DMS 273 (cell line): ENCODE results near the gene EHBP1L1.
A peak's percentile ranks its signal among the peaks of the same experiment; 100 is the strongest.

ENCODE experiments used
- DNase-seq: peaks from one replicate; lab custom pipeline; 2025; ENCODE audit not compliant: unreplicated experiment; lab: John Stamatoyannopoulos, UW

Gene EHBP1L1

DNA sequence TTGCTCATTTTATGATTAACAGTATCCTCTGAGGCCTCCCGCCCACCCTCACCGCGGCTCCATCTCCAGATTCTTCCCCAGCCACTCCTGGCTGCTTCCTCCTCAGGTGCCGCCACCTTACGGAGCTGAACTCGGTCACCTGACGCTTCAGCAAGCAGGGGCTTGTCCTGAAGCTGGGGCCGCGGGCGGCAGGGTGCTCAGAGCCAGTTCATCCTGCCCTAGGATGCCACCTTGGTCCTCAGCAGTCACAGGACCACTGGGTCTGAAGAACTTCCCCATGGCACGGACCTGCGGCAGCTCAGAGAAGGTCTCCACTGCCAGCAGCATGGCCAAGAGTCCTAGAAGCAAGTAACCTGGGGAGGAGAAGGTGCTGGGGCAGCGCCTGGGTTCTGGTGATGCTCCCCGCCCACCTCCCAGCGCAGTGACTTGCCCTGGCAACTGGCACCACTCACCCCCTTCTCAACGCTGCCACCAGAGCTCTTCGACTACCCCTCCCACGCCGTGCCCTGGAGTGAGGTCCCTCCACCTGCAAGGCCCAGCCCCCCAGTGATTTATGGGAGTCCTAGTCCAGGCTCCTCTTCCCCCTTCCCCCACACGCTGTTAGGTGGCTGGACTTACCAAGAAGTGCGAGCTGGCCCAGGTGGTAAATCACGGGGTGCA, 17.1 kb downstream of the EHBP1L1 start:
- DNase-seq: no peak

DNA sequence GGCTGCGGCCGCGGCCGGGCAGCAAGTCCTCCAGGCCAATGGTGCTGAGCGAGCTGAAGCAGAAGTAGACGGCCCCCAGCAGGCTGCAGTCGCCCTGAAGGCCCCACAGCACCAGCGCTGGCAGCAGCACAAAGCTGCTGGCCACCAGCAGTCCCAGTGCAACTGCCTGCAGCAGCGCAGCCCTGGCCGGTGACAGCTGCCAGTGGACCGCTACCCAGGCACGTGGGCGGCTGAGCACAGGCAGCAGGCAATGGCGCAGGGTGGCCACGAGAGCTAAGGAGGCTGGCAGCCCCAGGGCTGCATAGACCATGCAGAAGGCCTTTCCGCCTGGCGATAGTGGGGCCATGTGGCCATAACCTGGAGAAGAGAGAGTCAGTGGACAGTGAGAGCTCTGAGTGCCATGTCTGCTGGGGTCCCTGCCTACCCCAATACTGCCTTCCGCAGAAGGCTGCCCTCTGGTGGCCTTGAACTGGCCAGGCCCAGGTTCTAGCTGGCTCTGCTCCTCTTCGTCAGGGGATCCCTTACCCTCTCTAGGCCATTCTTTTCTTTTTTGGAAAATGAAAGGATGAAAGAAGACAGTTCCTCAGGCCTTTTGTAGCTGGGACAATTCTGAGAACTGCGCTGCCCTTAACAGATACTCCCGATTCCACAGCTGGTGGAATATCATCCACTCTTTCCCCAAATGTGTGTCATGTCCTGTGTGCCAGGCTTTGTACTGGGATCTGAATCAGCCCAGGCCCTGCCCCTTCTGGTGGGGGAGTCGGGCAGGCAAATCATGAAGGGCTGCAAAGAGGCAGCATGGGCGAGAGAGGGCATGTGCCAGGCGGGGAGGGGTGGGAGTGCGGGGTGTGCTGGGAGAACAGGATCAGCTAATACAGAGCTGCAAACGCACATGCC, 17.9 kb downstream of the EHBP1L1 start:
- DNase-seq: peak; percentile 60

DNA sequence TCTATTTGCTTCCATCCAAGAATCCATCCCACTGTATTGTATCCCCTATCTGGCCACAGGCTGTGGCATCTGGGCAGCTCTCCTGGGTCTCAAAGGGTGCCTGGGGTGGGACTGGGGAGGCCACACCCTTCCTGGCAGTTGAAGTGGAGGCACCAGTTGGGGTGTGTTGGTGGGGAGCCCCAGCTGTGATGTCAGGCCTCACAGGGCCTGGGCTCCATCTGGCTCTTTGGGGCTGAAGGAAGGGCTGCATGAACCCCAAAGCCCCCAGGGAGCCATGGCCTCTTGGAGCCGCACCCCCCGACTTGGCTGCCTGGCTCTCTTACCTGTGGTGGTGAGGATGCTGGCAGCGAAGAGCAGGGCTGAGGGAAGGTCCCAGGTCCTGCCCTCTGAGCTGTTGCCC, 19.3 kb downstream of the EHBP1L1 start:
- no peak for DNase-seq

DNA sequence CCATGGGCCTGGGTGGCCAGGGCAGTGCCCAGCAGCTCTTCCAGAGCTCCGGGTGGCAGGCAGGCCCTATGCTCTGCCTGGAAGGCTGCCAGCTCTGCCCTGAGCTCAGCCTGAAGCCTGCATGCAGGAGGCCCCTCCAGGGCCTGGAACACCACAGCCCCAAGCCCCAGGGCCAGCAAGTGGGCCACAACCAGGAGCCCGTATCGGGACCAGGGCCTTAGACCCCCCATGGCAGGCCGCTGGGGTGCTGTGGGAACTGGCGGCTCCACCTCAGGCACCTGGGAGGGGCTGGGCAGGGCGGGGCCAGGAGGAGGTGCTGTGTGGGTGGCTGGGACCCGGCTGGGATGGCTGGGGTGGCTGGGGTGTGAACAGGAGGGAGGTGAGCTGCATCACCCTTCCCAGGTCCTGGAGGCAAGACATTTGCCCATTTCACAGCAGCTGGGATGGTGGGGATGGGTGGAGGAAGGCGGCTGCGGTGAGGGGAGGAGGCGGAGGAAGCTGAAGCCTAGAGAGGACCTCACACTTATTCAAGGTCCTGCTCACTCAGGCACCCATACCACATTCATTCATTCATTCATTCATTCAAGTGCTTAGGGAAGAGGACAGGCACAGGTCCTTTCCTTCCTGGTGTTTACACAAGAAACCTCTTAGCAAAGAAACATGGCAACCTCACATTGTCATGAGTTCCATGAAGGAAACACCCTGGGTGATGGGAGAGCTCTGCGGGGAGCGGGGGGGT, 19.9 kb downstream of the EHBP1L1 start, which contains the start of gene KCNK7:
KCNK7 (minus strand) TSS at position 258 of the 739 bp plus-strand sequence; CDS start at position 230, 28 bp downstream.
- DNase-seq: peak; percentile 41

DNA sequence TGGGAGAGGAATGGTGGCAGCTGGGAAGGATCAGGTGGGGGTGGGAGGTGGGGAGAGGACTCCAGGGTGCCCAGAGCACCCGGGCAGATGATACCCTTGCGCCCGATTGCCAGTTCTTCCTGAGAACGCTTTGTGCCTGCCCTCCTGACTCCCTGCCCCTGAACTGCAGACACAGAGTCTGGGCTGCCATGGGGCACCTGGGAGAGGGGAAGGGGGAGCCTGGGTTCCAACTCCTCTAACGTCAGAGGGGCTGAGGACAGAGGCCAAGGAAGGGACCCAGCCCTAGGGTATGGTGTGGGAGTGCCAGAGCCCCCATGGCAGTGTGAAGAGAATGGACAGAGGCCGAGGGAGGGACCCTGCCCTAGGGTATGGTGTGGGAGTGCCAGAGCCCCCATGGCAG, 20.7 kb downstream of the EHBP1L1 start:
- DNase-seq: no peak

DNA sequence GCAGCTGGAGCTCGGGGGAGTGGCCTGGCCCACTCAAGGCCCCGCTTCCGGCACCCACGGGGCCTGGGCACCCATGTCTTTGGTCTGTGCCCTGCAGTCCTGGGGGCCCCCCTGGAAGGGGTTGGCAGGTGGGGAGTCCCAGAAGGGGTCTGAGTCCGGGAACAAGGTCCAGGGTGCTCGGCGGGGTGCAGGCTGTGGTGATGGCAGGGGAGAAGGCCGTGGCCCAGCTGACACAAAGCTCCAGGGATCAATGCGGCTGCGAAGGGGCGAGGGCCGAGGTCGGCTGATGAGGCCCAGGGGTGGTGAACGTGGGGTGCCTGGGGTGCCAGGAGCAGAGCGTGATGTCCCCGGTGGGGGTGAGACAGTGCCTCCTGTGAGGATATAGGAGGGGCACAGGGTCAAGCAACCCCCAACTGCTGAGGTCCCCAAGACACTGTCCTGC, 22.4 kb downstream of the EHBP1L1 start:
- DNase-seq: no peak

DNA sequence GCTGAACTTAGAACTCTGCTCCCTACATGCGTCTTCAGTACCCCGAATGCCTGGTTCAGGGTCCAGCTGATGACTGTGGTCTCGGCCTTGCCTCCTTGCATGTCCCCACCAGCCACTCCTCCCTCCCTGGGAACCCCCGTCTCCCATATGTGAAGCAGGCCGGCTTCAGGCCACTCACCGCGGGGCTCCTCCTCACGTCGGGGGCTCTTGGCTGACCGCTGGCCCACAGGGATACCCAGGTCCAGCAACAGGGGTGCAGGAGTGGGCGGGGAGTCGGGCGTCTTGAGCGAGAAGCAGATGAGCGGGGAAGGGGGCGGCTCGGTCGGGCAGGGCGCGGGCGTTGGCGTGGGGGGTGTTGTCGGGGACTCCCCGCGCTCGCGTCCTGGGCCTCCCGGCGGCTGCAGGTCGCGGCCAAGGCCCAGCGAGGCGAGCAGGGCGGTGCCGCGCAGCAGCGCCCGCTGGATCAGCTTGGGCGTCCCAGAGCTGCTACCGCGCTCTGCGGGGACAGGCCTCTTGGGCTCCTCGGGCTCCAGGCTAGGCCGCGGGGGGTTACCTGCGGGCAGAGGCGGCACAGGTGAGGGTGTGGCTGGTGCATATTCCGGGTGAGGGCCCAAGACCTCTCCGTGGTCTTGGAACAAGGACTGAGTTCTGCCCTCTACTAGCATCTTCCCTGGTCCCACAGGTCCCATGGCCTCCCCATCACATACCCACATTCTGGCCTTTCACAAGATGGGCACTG, 23.5 kb downstream of the EHBP1L1 start:
- DNase-seq: no peak

DNA sequence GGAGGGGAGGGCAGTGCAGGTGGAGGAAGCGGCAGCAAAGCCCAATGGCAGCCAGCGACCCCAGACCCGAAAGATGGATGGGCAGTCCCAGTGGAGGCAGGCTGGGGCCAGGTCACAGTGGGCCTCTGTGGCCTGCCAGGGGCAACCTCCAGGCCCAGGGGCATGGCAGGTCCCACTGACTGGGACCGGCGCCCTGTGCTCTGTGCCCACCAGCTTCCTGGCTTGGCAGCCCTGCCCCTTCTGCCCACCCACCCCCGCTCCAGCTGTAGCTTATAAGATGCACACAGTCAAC, 24.0 kb downstream of the EHBP1L1 start:
- DNase-seq: no peak

DNA sequence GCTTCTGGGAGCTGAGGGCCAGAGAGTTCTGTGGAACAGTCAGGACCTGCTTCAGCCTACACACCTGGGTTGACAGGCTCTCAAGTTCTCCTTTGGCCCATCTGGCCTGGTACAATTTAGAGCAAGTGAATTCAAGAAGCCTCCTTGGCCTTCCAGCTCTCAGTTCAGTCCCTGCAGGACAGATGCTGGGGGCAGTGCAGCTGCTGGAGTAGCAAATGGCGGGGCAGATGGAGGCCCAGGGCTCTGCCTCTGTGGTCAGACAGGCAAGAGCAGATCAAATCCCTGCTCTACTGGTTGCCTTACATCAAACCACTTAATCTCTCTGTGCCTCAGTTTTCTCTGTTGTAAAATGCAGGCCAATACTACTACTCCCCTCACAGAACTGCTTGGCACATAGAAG, 28.4 kb downstream of the EHBP1L1 start:
- peak; percentile 82 for DNase-seq

DNA sequence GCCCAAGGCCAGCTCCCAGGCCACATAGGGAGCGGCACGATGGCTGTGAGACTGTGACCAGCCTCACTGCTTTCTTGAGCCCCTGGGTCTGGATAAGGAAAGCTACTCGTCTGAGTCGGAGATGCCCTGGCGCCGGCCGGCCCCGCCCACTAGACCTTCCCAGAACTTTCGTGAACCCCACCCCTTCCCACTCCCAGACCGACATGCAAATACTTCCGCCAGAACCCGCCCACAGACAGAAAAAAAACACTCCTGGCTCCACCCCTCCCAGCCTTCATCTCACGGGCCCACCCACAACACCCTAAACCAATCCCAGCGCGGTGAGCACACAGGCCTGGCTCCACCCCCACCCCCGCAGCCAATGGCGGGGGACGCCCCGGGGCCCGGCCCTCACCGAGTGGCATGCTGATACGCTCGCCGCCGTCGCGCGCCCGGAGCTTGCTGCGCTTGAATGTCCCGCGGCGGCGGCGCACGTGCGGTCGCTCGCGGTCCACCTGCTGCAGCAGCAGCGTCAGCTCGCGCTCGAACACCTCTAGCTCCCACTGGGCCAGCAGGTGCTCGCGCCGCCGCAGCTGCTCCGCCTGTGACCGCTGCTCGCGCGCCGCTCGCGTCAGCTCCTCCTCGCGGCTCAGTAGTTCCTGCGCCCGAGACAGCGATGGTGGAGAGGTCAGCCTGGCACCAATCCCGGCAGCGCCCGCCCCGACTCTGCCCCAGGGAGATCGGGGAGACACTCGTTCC, 31.2 kb downstream of the EHBP1L1 start:
- peak; percentile 18 for DNase-seq

DNA sequence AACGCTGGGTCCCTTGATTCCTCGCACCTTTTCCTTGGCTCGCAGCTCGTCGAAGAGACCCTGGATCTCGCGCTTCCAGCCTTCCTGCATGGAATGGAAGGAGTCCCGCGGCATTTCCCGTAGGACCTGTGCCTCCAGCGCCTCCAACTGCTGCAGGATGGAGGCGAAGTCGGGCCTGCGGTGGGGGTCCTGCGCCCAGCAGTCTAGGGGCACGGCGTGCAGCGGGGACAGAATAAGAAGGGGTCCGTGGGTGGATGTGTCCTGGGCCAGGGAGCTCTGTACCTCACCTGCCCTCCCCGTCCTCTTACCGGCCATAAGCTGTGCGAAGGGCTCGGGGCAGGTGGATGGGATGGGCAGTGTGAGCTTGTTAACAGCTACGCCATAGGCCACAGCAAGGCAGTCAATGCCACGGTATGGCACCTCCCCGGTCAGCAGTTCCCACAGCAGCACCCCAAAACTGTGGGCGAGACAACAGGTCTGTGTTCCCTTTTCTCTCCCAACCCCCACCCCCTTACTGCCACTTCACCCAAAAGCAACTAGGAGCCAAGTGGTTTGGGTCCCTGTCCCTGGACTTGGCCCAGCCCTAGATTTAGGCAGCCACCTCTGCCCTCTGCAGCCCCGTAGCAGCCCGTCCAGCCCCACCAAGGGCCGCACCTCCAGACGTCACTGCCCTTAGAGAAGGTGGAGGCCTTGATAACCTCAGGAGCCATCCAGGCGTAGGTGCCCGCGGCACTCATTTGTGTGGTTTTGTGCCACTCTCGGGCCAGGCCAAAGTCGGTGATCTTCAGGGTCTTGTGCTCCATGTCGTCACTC, 32.0 kb downstream of the EHBP1L1 start:
- DNase-seq: no peak

DNA sequence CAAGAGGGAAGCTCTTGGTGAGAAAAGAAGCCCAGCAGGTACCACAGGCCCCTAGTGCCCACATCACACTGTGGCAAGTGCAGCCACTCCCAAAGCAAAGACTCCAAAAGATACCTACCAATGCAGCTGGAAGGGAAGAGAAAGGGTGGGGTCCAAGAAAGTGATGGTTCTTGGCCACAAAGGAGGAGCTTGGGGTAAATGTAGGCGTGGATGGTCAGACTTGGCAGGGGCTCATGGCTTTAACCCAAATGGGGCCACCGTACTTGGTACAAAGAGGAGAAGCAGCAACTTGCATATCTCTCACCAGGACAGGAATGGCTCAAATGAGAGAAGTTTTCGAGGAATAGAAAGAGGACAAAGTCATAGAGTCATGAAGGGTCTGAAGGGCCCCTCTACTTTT, 33.4 kb downstream of the EHBP1L1 start:
- no peak for DNase-seq

DNA sequence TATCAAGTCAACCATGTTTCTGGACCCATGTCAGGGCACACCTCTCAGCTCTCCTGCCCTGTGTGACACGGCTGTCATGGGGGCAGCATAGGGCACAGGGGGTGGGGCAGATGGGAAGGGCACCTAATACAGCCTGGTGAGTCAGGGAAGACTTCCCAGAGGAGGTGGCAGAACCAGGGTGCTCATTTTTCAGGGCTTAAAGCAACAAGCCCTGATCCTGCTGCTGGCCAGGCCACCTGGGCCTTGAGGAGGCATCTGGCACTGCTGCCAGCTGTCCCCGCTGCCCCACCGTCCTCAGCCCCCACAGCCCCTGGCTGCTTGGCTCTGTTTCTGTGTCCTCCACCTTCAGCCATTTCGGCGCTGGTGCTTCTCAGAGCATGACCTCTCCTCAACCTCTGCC, 33.8 kb downstream of the EHBP1L1 start:
- no peak for DNase-seq

DNA sequence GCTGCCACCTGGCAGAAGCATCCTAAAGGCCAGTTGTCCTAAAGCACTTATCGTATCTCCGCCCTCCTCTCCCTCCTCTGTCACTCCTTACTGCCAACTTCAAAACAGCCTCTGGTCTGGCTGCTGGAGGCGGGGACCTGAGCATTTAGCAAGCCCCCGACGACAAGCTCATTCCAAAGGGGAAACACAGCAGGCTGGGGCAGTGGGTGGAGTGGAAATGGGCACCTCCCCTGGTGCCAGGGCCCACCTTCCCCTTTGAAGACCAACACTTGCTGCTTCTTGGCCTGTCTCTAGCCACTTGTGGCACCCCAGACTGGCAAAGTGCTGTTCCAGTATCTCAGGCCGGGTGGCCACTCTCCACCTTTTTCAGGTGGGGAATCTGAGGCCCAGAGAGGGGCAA, 34.6 kb downstream of the EHBP1L1 start:
- no peak for DNase-seq

DNA sequence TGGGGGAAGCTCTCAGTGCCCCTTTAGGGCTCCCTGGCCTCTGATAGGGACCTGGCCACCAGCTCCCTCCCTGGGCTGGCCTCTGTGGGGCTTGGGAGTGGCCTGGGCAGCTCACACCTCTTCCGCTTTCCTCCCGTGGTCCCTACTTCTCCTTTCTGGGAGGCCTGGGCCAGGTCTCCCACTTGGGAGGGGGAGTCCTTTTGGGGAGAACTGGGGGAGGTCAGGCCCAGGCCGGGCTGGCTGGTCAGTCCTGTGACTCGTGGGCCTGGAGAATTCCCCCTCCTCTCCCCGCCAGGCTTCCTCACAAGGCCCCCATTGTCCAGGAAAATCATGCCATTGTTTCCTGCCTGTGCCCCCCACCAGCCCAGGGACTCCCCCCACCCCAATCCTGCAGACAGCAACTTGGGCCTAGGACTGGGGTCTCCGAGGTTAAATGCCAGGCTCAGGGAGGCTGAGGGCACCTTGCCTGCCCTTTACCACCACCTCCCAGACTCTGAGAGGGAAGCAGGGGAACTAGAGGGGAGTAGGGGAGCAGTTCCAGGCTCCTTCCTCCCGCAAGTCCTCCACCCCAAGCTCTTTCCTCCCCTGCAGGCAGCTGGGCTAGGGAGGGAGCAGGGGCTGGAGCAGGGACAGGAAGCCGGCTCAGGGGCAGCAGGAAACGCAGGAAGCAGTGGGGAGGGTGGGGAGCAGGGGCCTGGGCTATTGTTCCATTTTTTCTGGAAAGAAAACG, 35.3 kb downstream of the EHBP1L1 start:
- DNase-seq: no peak

DNA sequence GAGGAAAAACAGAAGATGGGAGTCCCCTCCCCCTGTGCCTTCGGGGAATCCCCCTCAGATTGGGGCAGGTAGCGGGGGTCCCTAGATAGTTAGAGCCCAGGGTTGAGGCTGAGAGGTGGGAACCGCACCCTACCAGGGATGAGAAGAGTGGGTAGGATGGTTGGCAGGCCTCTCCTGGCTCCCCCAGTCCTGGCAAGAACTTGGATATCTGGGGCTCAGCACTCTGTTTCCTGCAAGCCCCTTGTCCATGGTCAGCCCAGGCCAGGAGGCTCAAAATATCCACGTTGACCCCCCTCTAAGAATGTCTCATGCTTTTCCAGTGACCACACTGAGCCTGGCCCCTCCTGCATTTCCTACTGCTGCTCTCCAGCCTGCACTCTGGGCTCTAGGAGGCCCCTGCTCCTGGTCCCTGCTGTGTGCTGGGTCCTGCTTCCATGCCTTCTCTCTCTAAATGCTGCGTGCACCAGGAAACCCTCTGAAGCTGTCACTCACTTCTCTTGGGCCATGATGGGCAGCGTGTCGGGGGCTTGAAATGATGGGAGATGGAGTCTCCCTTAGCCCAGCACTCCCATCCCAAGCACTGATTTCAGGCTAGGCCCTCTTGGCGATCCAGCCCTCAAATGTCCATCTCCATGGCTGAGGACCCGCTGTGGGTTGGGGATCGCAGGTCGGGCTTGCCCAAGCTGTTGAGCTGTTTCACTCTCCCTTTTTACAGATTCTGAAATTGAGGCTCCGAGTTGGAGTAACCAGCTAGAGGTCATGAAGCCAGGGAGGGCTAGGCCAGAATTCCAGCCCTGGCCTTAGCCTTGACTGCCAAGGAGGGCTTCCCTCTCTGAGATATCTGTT, 36.1 kb downstream of the EHBP1L1 start:
- DNase-seq: no peak

DNA sequence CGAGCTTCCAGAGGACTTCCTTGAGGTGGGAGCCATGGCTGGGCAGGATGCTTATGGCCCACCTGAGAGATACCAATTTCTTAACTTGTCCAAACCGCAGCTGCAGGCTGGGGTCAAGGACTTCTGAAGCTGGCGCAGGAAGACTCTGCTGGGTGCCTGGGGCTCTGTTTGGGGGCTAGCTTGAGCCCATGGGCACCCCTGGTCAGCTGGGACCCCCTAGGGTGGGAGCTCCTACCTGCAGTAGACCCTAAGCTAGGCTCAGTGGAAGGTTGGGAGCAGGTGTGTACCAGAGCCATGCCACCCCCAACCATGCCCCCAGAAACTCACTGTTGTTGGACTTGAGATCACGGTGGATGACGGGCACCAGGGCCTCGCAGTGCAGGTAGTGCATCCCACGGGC, 36.8 kb downstream of the EHBP1L1 start:
- DNase-seq: no peak
